ENCODE data around the gene POLR2M. TPM values are rescaled to one million over a fixed set of nuclear protein-coding genes. Genes with fewer than 3 reads are reported as not detected.

The POLR2M gene
- total RNA-seq, 2 donors from 2014 or later = 45.6 to 51.2 TPM

GRCh38 chr15:57763176-57763964 lies 56.9 kb downstream of the POLR2M start:
- intact Hi-C loops (cut with DNase I) = no loop called here
- no peak for ATAC-seq

More at GRCh38 chr15:57763176-57763964, 56.9 kb downstream of the POLR2M start:
- DNase-seq = no peak

Other genes with a start within 250 kb of the POLR2M start
- 100 to 1,000 TPM; 429 to 452 TPM for gene MYZAP, start 114.8 kb upstream of the POLR2M start, total RNA-seq